ENCODE data around the gene PRMT1. TPM values are rescaled to one million over a fixed set of nuclear protein-coding genes. Genes with fewer than 3 reads are reported as not detected.

The PRMT1 gene
- polyA plus RNA-seq, 1 donor from 2014 or later, result 610 TPM

DNA sequence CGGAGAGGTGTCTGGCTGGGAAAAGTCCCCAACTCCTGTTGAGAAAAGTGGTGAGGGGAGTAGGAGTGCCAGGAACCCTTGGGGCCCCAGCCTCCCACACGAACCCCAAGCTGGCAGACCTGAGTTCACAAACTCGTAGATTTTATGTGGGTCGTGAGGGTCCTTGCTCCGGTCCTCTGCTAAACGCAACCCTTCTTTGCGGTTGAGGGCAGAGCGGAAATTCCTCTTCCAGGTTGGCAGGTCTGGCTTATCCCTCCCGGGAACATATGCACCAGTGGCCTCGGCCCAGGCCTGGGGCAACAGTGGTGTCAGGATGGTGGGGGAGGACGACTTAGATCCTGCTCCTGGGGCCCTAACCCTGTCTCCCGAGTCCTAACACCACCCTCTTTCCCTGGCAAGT is 13.8 kb upstream of the PRMT1 start:
- Histone ChIP-seq H2AFZ (ENCODE audit: low read depth, low read length) (no peak overlapping the region), H3K36me3 (ENCODE audit: insufficient read depth, low read length) (no peaks in the 10 kb centered on the region), H3K9me3 (ENCODE audit: low read length) (no peaks in the 10 kb centered on the region), H3K4me3 (ENCODE audit: low read length) (no peak overlapping the region), H3K9ac (ENCODE audit: low read length) (no peak overlapping the region), H3K4me2 (ENCODE audit: low read length) (no peak overlapping the region), H4K20me1 (ENCODE audit: insufficient read depth) (no peaks in the 10 kb centered on the region), H3K79me2 (replicated peaks; ENCODE audit: insufficient read depth, low read length) (no peaks in the 10 kb centered on the region), H3K9me2 (ENCODE audit: insufficient read depth, low read length) (no peaks in the 10 kb centered on the region), H3K27me3 (ENCODE audit: insufficient read depth, low read depth, low read length) (no peaks in the 10 kb centered on the region), H3K27ac (ENCODE audit: low read length) (no peak overlapping the region), H3F3A (ENCODE audit: insufficient read depth, low read length, poor library complexity, severe bottlenecking) (no peaks in the 10 kb centered on the region)
- TF ChIP-seq EP300 (conservative IDR thresholded peaks at IDR 0.05; ENCODE audit: poor library complexity, severe bottlenecking) (no peak), POLR2AphosphoS5 (IDR thresholded peaks at IDR 0.05) (no peak)

DNA sequence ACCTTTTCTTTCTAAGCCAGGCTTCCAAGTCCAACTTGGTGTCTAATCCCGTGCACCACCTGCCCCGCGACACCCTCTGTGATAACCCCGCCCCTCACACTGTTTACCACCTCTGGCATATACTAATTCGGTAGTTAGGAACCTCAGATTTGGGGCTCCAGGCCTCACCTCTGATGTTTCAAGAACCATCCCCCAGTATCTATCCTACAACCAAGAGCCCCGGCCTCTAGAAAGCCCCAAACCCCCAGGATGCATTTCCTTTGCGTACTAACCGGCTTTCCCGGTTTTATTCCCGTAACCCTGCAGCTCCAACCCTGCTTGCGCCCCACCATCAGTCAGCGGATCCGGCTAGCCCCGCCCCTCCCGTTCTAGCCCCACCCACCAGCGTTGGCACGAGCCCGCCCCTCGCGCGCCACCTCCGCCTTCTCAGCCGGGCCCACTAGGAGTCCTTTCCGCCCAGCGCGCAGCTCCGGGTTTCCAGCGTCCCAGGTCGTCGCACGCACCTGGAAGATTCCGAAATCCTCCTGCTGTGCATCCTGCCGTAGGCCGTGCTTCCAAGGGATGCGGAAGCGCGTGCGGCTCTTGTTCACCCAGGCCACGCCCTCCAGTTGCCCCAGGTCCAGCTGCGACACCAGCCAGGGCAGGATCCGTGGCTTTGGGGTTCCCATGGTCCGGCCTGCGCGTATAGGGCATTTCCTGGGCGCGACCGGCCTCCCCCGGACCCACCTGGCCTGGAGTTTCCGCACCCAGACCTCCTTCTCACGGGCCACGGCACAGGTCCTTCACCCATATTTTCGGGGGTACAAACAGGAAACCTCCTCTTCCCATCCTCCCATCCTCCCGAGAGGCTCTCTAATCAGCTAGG is 12.7 kb upstream of the PRMT1 start:
- Histone ChIP-seq H3K79me2 (replicated peaks; ENCODE audit: insufficient read depth, low read length) (no peaks in the 10 kb centered on the region), H3K4me2 (ENCODE audit: low read length) (peak overlapping the region; percentile 85), H3K27me3 (ENCODE audit: insufficient read depth, low read depth, low read length) (no peaks in the 10 kb centered on the region), H4K20me1 (ENCODE audit: insufficient read depth) (no peaks in the 10 kb centered on the region), H3K9ac (ENCODE audit: low read length) (peak overlapping the region; percentile 68), H3F3A (ENCODE audit: insufficient read depth, low read length, poor library complexity, severe bottlenecking) (no peaks in the 10 kb centered on the region), H3K4me3 (ENCODE audit: low read length) (peak overlapping the region; percentile 77), H3K36me3 (ENCODE audit: insufficient read depth, low read length) (no peaks in the 10 kb centered on the region), H3K27ac (ENCODE audit: low read length) (peak overlapping the region; percentile 48), H3K9me2 (ENCODE audit: insufficient read depth, low read length) (no peaks in the 10 kb centered on the region), H3K9me3 (ENCODE audit: low read length) (no peaks in the 10 kb centered on the region), H2AFZ (ENCODE audit: low read depth, low read length) (peak overlapping the region; percentile 56)
- TF ChIP-seq EP300 (conservative IDR thresholded peaks at IDR 0.05; ENCODE audit: poor library complexity, severe bottlenecking), result no peak
- peak; percentile 49 for TF ChIP-seq POLR2AphosphoS5 (IDR thresholded peaks at IDR 0.05)
- TF ChIP-seq, protein P1, sequence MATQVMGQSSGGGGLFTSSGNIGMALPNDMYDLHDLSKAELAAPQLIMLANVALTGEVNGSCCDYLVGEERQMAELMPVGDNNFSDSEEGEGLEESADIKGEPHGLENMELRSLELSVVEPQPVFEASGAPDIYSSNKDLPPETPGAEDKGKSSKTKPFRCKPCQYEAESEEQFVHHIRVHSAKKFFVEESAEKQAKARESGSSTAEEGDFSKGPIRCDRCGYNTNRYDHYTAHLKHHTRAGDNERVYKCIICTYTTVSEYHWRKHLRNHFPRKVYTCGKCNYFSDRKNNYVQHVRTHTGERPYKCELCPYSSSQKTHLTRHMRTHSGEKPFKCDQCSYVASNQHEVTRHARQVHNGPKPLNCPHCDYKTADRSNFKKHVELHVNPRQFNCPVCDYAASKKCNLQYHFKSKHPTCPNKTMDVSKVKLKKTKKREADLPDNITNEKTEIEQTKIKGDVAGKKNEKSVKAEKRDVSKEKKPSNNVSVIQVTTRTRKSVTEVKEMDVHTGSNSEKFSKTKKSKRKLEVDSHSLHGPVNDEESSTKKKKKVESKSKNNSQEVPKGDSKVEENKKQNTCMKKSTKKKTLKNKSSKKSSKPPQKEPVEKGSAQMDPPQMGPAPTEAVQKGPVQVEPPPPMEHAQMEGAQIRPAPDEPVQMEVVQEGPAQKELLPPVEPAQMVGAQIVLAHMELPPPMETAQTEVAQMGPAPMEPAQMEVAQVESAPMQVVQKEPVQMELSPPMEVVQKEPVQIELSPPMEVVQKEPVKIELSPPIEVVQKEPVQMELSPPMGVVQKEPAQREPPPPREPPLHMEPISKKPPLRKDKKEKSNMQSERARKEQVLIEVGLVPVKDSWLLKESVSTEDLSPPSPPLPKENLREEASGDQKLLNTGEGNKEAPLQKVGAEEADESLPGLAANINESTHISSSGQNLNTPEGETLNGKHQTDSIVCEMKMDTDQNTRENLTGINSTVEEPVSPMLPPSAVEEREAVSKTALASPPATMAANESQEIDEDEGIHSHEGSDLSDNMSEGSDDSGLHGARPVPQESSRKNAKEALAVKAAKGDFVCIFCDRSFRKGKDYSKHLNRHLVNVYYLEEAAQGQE (IDR thresholded peaks at IDR 0.05; ENCODE audit: borderline replicate concordance), result no peak
- TF ChIP-seq MXI1 (conservative IDR thresholded peaks at IDR 0.05; ENCODE audit: poor library complexity, severe bottlenecking), result peak; percentile 74
- TF ChIP-seq, protein P2, sequence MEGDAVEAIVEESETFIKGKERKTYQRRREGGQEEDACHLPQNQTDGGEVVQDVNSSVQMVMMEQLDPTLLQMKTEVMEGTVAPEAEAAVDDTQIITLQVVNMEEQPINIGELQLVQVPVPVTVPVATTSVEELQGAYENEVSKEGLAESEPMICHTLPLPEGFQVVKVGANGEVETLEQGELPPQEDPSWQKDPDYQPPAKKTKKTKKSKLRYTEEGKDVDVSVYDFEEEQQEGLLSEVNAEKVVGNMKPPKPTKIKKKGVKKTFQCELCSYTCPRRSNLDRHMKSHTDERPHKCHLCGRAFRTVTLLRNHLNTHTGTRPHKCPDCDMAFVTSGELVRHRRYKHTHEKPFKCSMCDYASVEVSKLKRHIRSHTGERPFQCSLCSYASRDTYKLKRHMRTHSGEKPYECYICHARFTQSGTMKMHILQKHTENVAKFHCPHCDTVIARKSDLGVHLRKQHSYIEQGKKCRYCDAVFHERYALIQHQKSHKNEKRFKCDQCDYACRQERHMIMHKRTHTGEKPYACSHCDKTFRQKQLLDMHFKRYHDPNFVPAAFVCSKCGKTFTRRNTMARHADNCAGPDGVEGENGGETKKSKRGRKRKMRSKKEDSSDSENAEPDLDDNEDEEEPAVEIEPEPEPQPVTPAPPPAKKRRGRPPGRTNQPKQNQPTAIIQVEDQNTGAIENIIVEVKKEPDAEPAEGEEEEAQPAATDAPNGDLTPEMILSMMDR (IDR thresholded peaks at IDR 0.05; ENCODE audit: poor library complexity, severe bottlenecking), result peak; percentile 33

DNA sequence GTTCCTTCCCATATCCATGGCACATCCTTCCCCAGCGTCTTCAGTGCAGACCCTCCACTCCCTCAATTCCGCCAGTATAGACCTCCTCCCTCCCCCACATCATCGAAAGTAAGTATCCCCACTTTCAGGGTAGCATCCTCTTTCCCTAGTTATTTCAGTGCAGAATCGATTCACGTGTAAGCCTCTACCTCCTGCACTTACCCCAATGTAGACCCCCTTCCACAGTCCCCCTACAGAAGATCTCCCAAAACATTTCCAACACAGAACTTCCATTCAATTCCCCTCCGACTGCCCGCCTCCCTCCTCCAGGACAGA is 12.1 kb upstream of the PRMT1 start:
- Histone ChIP-seq H4K20me1 (ENCODE audit: insufficient read depth) (no peaks in the 10 kb centered on the region), H3F3A (ENCODE audit: insufficient read depth, low read length, poor library complexity, severe bottlenecking) (no peaks in the 10 kb centered on the region), H3K9ac (ENCODE audit: low read length) (peak overlapping the region; percentile 68), H3K4me2 (ENCODE audit: low read length) (peak overlapping the region; percentile 85), H3K9me3 (ENCODE audit: low read length) (no peaks in the 10 kb centered on the region), H3K9me2 (ENCODE audit: insufficient read depth, low read length) (no peaks in the 10 kb centered on the region), H3K4me3 (ENCODE audit: low read length) (peak overlapping the region; percentile 77), H3K36me3 (ENCODE audit: insufficient read depth, low read length) (no peaks in the 10 kb centered on the region), H2AFZ (ENCODE audit: low read depth, low read length) (peak overlapping the region; percentile 56), H3K27ac (ENCODE audit: low read length) (peak overlapping the region; percentile 48), H3K79me2 (replicated peaks; ENCODE audit: insufficient read depth, low read length) (no peaks in the 10 kb centered on the region), H3K27me3 (ENCODE audit: insufficient read depth, low read depth, low read length) (no peaks in the 10 kb centered on the region)
- TF ChIP-seq RAD21 (conservative IDR thresholded peaks at IDR 0.05) (no peak), EZH2 (IDR thresholded peaks at IDR 0.05; ENCODE audit: borderline replicate concordance, insufficient read depth, low read length, poor library complexity, severe bottlenecking) (no peak), EP300 (conservative IDR thresholded peaks at IDR 0.05; ENCODE audit: poor library complexity, severe bottlenecking) (no peak), TAF1 (IDR thresholded peaks at IDR 0.05; ENCODE audit: low read depth) (no peak), SMC3 (conservative IDR thresholded peaks at IDR 0.05; ENCODE audit: poor library complexity) (no peak), POLR2AphosphoS5 (IDR thresholded peaks at IDR 0.05) (no peak), MXI1 (conservative IDR thresholded peaks at IDR 0.05; ENCODE audit: poor library complexity, severe bottlenecking) (no peak)
- TF ChIP-seq, protein P2 (IDR thresholded peaks at IDR 0.05; ENCODE audit: poor library complexity, severe bottlenecking), result no peak
- TF ChIP-seq, protein P1 (IDR thresholded peaks at IDR 0.05; ENCODE audit: borderline replicate concordance), result no peak
